ENCODE results near the gene TERT. TPM values are rescaled to one million over a fixed set of nuclear protein-coding genes. Genes with fewer than 3 reads are reported as not detected.
"Not testable (repeated sequence)": the region's sequence is repeated elsewhere in the genome, so short reads cannot be mapped to it uniquely, and the experiment has no call there.

The TERT gene
- total and polyA plus RNA-seq, 4 donors: 0.06 to 0.50 (median 0.10) TPM; not detected in 1

- Histone ChIP-seq H3K36me3 (ENCODE audit: control insufficient read depth, insufficient read depth, low read length) (no peaks in the 10 kb centered on the region), H3K27ac (ENCODE audit: low read depth, low read length) (no peak overlapping the region), H3K27me3 (ENCODE audit: control insufficient read depth, insufficient read depth, low read length) (no peaks in the 10 kb centered on the region), H3K4me1 (ENCODE audit: control insufficient read depth, insufficient read depth, low read length) (no peaks in the 10 kb centered on the region), H3K4me3 (ENCODE audit: low read depth, low read length) (no peak overlapping the region), H3K9me3 (ENCODE audit: control insufficient read depth, insufficient read depth, low read length) (no peaks in the 10 kb centered on the region)
- 50% methylated on average over 11 of the region's 13 CpGs for WGBS (ENCODE audit: insufficient coverage)
- peak in 1 of 6 donors; percentile 36 for DNase-seq (ENCODE audit: low read depth in 4 of 6, low spot score in 6 of 6)
Measured at GRCh38 chr5:1231354-1231905, 63.4 kb downstream of the TERT start.

GRCh38 chr5:1230551-1230950 is 64.3 kb downstream of the TERT start:
- Histone ChIP-seq H3K27me3 (ENCODE audit: control insufficient read depth, insufficient read depth, low read length) (no peaks in the 10 kb centered on the region), H3K4me3 (ENCODE audit: low read depth, low read length) (no peak overlapping the region), H3K36me3 (ENCODE audit: control insufficient read depth, insufficient read depth, low read length) (no peaks in the 10 kb centered on the region), H3K4me1 (ENCODE audit: control insufficient read depth, insufficient read depth, low read length) (no peaks in the 10 kb centered on the region), H3K9me3 (ENCODE audit: control insufficient read depth, insufficient read depth, low read length) (no peaks in the 10 kb centered on the region), H3K27ac (ENCODE audit: low read depth, low read length) (no peak overlapping the region)
- no peak for DNase-seq (ENCODE audit: low read depth in 4 of 6, low spot score in 6 of 6)
- WGBS (ENCODE audit: insufficient coverage): 88% methylated on average over 17 of the region's 17 CpGs

GRCh38 chr5:1229822-1230221 is 65.0 kb downstream of the TERT start:
- Histone ChIP-seq H3K9me3 (ENCODE audit: control insufficient read depth, insufficient read depth, low read length) (no peaks in the 10 kb centered on the region), H3K27me3 (ENCODE audit: control insufficient read depth, insufficient read depth, low read length) (no peaks in the 10 kb centered on the region), H3K4me1 (ENCODE audit: control insufficient read depth, insufficient read depth, low read length) (no peaks in the 10 kb centered on the region), H3K27ac (ENCODE audit: low read depth, low read length) (no peak overlapping the region), H3K4me3 (ENCODE audit: low read depth, low read length) (no peak overlapping the region), H3K36me3 (ENCODE audit: control insufficient read depth, insufficient read depth, low read length) (no peaks in the 10 kb centered on the region)
- no peak for DNase-seq (ENCODE audit: low read depth in 4 of 6, low spot score in 6 of 6)
- WGBS (ENCODE audit: insufficient coverage): 38% methylated on average over 7 of the region's 7 CpGs

GRCh38 chr5:1229023-1229422 is 65.8 kb downstream of the TERT start:
- not testable (repeated sequence) for H3K4me1 ChIP-seq (ENCODE audit: control insufficient read depth, insufficient read depth, low read length); H3K4me3 ChIP-seq (ENCODE audit: low read depth, low read length); H3K27me3 ChIP-seq (ENCODE audit: control insufficient read depth, insufficient read depth, low read length); H3K27ac ChIP-seq (ENCODE audit: low read depth, low read length); H3K9me3 ChIP-seq (ENCODE audit: control insufficient read depth, insufficient read depth, low read length); DNase-seq (ENCODE audit: low read depth in 4 of 6, low spot score in 6 of 6); H3K36me3 ChIP-seq (ENCODE audit: control insufficient read depth, insufficient read depth, low read length)
- 90% methylated on average over 11 of the region's 11 CpGs for WGBS (ENCODE audit: insufficient coverage)

- WGBS (ENCODE audit: insufficient coverage): 67% methylated on average over 15 of the region's 15 CpGs
Measured at GRCh38 chr5:1228120-1228519, 66.7 kb downstream of the TERT start.

GRCh38 chr5:1227667-1228066 is 67.2 kb downstream of the TERT start:
- Histone ChIP-seq H3K9me3 (ENCODE audit: control insufficient read depth, insufficient read depth, low read length) (no peaks in the 10 kb centered on the region), H3K27me3 (ENCODE audit: control insufficient read depth, insufficient read depth, low read length) (no peaks in the 10 kb centered on the region), H3K36me3 (ENCODE audit: control insufficient read depth, insufficient read depth, low read length) (no peaks in the 10 kb centered on the region), H3K4me1 (ENCODE audit: control insufficient read depth, insufficient read depth, low read length) (no peaks in the 10 kb centered on the region), H3K4me3 (ENCODE audit: low read depth, low read length) (no peak overlapping the region), H3K27ac (ENCODE audit: low read depth, low read length) (no peak overlapping the region)
- DNase-seq (ENCODE audit: low read depth in 4 of 6, low spot score in 6 of 6): peak in 1 of 6 donors; percentile 35
- WGBS (ENCODE audit: insufficient coverage): 56% methylated on average over 12 of the region's 14 CpGs

More at GRCh38 chr5:1228120-1228519, 66.7 kb downstream of the TERT start:
- Histone ChIP-seq H3K9me3 (ENCODE audit: control insufficient read depth, insufficient read depth, low read length) (no peaks in the 10 kb centered on the region), H3K27me3 (ENCODE audit: control insufficient read depth, insufficient read depth, low read length) (no peaks in the 10 kb centered on the region), H3K4me1 (ENCODE audit: control insufficient read depth, insufficient read depth, low read length) (no peaks in the 10 kb centered on the region), H3K27ac (ENCODE audit: low read depth, low read length) (no peak overlapping the region), H3K4me3 (ENCODE audit: low read depth, low read length) (no peak overlapping the region), H3K36me3 (ENCODE audit: control insufficient read depth, insufficient read depth, low read length) (no peaks in the 10 kb centered on the region)
- no peak for DNase-seq (ENCODE audit: low read depth in 4 of 6, low spot score in 6 of 6)

- Histone ChIP-seq H3K27ac (ENCODE audit: low read depth, low read length) (no peak overlapping the region), H3K36me3 (ENCODE audit: control insufficient read depth, insufficient read depth, low read length) (no peaks in the 10 kb centered on the region), H3K4me1 (ENCODE audit: control insufficient read depth, insufficient read depth, low read length) (no peaks in the 10 kb centered on the region), H3K9me3 (ENCODE audit: control insufficient read depth, insufficient read depth, low read length) (no peaks in the 10 kb centered on the region), H3K4me3 (ENCODE audit: low read depth, low read length) (no peak overlapping the region), H3K27me3 (ENCODE audit: control insufficient read depth, insufficient read depth, low read length) (no peaks in the 10 kb centered on the region)
- no peak for DNase-seq (ENCODE audit: low read depth in 4 of 6, low spot score in 6 of 6)
- WGBS (ENCODE audit: insufficient coverage): 83% methylated on average over 37 of the region's 50 CpGs
Measured at GRCh38 chr5:1226839-1227581, 67.9 kb downstream of the TERT start.

- Histone ChIP-seq H3K27me3 (ENCODE audit: control insufficient read depth, insufficient read depth, low read length) (no peaks in the 10 kb centered on the region), H3K9me3 (ENCODE audit: control insufficient read depth, insufficient read depth, low read length) (no peaks in the 10 kb centered on the region), H3K36me3 (ENCODE audit: control insufficient read depth, insufficient read depth, low read length) (no peaks in the 10 kb centered on the region), H3K4me1 (ENCODE audit: control insufficient read depth, insufficient read depth, low read length) (no peaks in the 10 kb centered on the region), H3K27ac (ENCODE audit: low read depth, low read length) (no peak overlapping the region), H3K4me3 (ENCODE audit: low read depth, low read length) (no peak overlapping the region)
- DNase-seq (ENCODE audit: low read depth in 4 of 6, low spot score in 6 of 6): no peak
- 78% methylated on average over 9 of the region's 12 CpGs for WGBS (ENCODE audit: insufficient coverage)
Measured at GRCh38 chr5:1226231-1226630, 68.6 kb downstream of the TERT start.

GRCh38 chr5:1225081-1225480 is 69.8 kb downstream of the TERT start, which contains the start of gene SLC6A18:
Gene SLC6A18, plus strand, starts transcription at chr5:1225381. Its CDS starts 97 bp downstream, at chr5:1225478.
- Histone ChIP-seq H3K4me3 (ENCODE audit: low read depth, low read length) (no peak within 1 kb of the TSS), H3K36me3 (ENCODE audit: control insufficient read depth, insufficient read depth, low read length) (no peaks in the 10 kb centered on the region), H3K4me1 (ENCODE audit: control insufficient read depth, insufficient read depth, low read length) (no peaks in the 10 kb centered on the region), H3K27ac (ENCODE audit: low read depth, low read length) (no peak within 1 kb of the TSS), H3K9me3 (ENCODE audit: control insufficient read depth, insufficient read depth, low read length) (no peaks in the 10 kb centered on the region), H3K27me3 (ENCODE audit: control insufficient read depth, insufficient read depth, low read length) (no peaks in the 10 kb centered on the region)
- no peak for DNase-seq (ENCODE audit: low read depth in 4 of 6, low spot score in 6 of 6)
- 86% methylated on average over 9 of the region's 11 CpGs for WGBS (ENCODE audit: insufficient coverage)

- no peaks in the 10 kb centered on the region for H3K9me3 ChIP-seq (ENCODE audit: control insufficient read depth, insufficient read depth, low read length)
- no peak overlapping the region for H3K4me3 ChIP-seq (ENCODE audit: low read depth, low read length)
- H3K27ac ChIP-seq (ENCODE audit: low read depth, low read length): no peak overlapping the region
- no peaks in the 10 kb centered on the region for H3K27me3 ChIP-seq (ENCODE audit: control insufficient read depth, insufficient read depth, low read length)
- no peaks in the 10 kb centered on the region for H3K36me3 ChIP-seq (ENCODE audit: control insufficient read depth, insufficient read depth, low read length)
- no peak for DNase-seq (ENCODE audit: low read depth in 4 of 6, low spot score in 6 of 6)
- no peaks in the 10 kb centered on the region for H3K4me1 ChIP-seq (ENCODE audit: control insufficient read depth, insufficient read depth, low read length)
- WGBS (ENCODE audit: insufficient coverage): 90% methylated on average over 10 of the region's 15 CpGs
Measured at GRCh38 chr5:1224631-1225030, 70.2 kb downstream of the TERT start.
